Measurements from ENCODE around the gene MARK3.

Gene MARK3

GRCh38 chr14:103552011-103552845 lies 167.0 kb downstream of the MARK3 start:
- DNase-seq = no peak

GRCh38 chr14:103552846-103553210 lies 167.6 kb downstream of the MARK3 start:
- DNase-seq = no peak
